Vagina (tissue), 2 donors: Measurements from ENCODE around the gene ADIRF. TPM values are rescaled to one million over a fixed set of nuclear protein-coding genes. Genes with fewer than 3 reads are reported as not detected.
"Not testable (repeated sequence)": the region's sequence is repeated elsewhere in the genome, so short reads cannot be mapped to it uniquely, and the experiment has no call there.

Experiments used
- DNase-seq, 2 donors: peaks; one replicate each; pipeline ENCODE4 v3.0.0-alpha.2; 2017; ENCODE audit errors: extremely low spot score in 2 of 2
- H3K27ac ChIP-seq: fragments of 200-600 bp; sonication (generic); one replicate; pipeline ENCODE4 v1.5.1; 2019
- H3K27me3 ChIP-seq: fragments of 200-600 bp; sonication (generic); one replicate; pipeline ENCODE4 v1.5.1; 2019
- H3K36me3 ChIP-seq, 2 donors: fragments of 200-600 bp; sonication (generic); one replicate each; pipeline ENCODE4 v1.5.1; 2017 to 2019
- H3K4me1 ChIP-seq: fragments of 200-600 bp; sonication (generic); one replicate; pipeline ENCODE4 v1.5.1; 2019
- H3K4me3 ChIP-seq, 2 donors: fragments of 200-600 bp; sonication (generic); 1 replicate in 1 of 2; 2 replicates in 1 of 2; pipeline ENCODE4 v1.5.1; 2016 to 2019
- H3K9me3 ChIP-seq: fragments of 200-600 bp; sonication (generic); one replicate; pipeline ENCODE4 v1.5.1; 2019
- POLR2A ChIP-seq, 2 donors: fragments of 450-650 bp; IDR thresholded peaks; one replicate each; pipeline ENCODE4 v1.6.1; 2017; ENCODE audit warnings: antibody characterized with exemption in 2 of 2, mild to moderate bottlenecking in 2 of 2, moderate library complexity in 2 of 2
- POLR2AphosphoS5 ChIP-seq, 2 donors: sonication (generic); formaldehyde crosslinking; IDR thresholded peaks; one replicate each; pipeline ENCODE4 v1.9.0; 2017; ENCODE audit warnings: antibody characterized with exemption in 2 of 2, mild to moderate bottlenecking in 2 of 2, low read depth in 1 of 2; ENCODE audit not compliant: insufficient read depth in 1 of 2
- intact Hi-C: fragments of 100-400 bp; cut with DNase I; formaldehyde crosslinking; loops from one replicate; pipeline ENCODE4 v1.15.1; 2023
- total RNA-seq: library from RNA; depleted of rRNA; stranded (reverse); fragments of >200 nt; gene quantifications from one replicate; pipeline ENCODE4 v1.2.3, GENCODE V29; 2016
- TF ChIP-seq, protein P1 (sequence below), 3 experiments: fragments of 450-650 bp in 2 of 3; fragments of 200-600 bp in 1 of 3; sonication (generic) in 1 of 3; IDR thresholded peaks; one replicate each; pipeline ENCODE4 v1.5.1; 2017 to 2019; ENCODE audit warnings: antibody characterized with exemption in 3 of 3, mild to moderate bottlenecking in 2 of 3, moderate library complexity in 2 of 3

The ADIRF gene
- total RNA-seq, 1 donor from 2014 or later = 374 TPM

DNA sequence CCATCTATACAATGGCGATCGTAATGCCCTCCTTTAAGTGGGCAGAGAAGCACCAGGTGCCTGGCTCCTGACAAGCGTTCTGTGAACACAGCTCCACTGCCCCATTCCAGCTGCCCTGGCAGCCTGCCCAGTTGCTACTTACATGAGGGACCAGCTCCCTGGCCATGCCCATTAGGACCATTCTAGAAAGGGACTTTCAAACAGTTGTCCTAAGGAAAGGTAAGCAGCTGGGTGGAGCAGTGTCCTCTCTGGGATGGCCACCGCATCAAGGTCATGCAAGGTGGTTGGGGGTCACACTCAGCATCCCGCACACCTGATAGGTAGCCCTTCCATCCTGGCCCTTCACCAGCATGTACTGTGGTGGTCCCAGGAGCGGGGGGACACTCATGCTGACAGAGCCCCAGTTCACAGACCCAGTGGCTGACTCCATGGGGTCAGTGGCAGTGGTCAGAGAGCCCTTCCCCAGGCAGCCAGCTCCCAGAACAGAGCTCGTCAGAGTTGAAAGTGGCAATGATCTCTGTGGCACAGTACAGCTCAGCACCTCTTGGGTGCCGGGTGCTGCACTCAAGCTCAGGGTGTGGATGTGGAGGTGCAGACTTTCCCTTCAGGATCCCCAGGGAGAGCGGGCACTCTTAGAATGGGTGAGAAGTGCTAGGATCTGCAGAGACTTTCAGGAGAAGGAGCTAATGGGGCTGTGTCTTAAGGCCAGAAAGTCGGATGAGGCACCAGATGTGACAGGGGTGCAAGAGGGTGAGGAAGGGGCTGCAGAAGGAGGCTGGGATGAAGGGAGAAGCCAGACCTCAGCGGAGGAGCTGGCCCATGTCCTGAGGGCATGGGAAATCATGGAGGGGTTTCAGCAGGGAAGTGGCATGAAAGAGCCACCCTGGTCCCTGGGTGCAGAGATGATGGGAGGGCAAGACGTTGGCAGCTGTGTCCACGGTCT, 21.8 kb upstream of the ADIRF start:
- Histone ChIP-seq H3K36me3 (no peaks in the 10 kb centered on the region), H3K27me3 (no peaks in the 10 kb centered on the region), H3K9me3 (no peaks in the 10 kb centered on the region), H3K4me3 (no peak overlapping the region), H3K27ac (peak overlapping the region; percentile 18), H3K4me1 (peaks cover 20% of the 10 kb centered on the region)
- peak; percentile 84 to 91 for DNase-seq
- intact Hi-C loops = no loop called here
- TF ChIP-seq POLR2AphosphoS5 (IDR thresholded peaks at IDR 0.05; ENCODE audit: insufficient read depth in 1 of 2, low read depth in 1 of 2) = no peak
- TF ChIP-seq, protein P1, sequence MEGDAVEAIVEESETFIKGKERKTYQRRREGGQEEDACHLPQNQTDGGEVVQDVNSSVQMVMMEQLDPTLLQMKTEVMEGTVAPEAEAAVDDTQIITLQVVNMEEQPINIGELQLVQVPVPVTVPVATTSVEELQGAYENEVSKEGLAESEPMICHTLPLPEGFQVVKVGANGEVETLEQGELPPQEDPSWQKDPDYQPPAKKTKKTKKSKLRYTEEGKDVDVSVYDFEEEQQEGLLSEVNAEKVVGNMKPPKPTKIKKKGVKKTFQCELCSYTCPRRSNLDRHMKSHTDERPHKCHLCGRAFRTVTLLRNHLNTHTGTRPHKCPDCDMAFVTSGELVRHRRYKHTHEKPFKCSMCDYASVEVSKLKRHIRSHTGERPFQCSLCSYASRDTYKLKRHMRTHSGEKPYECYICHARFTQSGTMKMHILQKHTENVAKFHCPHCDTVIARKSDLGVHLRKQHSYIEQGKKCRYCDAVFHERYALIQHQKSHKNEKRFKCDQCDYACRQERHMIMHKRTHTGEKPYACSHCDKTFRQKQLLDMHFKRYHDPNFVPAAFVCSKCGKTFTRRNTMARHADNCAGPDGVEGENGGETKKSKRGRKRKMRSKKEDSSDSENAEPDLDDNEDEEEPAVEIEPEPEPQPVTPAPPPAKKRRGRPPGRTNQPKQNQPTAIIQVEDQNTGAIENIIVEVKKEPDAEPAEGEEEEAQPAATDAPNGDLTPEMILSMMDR (IDR thresholded peaks at IDR 0.05) = no peak
- TF ChIP-seq POLR2A (IDR thresholded peaks at IDR 0.05) = no peak

DNA sequence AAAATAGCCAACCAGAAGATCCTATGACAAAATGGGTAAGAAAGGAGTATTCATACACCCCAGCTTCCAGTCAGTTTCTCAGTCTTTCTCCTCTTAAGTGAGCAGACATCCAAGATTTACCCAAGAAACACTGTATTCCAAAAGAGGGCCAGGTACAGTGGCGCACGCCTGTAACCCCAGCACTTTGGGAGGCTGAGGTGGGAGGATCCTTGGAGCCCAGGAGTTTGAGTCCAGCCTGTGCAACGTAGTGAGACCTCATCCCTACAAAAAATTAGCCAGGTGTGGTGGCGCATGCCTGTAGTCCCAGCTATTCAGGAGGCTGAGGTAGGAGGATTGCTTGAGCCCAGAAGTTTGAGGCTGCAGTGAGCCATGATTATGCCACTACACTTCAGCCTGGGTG, 20.5 kb upstream of the ADIRF start:
- H3K4me3 ChIP-seq, H3K27me3 ChIP-seq, intact Hi-C loops, H3K36me3 ChIP-seq, H3K27ac ChIP-seq, H3K9me3 ChIP-seq: not testable (repeated sequence)
- DNase-seq = peak in 1 of 2 donors; percentile 46
- peaks cover 20% of the 10 kb centered on the region for H3K4me1 ChIP-seq

DNA sequence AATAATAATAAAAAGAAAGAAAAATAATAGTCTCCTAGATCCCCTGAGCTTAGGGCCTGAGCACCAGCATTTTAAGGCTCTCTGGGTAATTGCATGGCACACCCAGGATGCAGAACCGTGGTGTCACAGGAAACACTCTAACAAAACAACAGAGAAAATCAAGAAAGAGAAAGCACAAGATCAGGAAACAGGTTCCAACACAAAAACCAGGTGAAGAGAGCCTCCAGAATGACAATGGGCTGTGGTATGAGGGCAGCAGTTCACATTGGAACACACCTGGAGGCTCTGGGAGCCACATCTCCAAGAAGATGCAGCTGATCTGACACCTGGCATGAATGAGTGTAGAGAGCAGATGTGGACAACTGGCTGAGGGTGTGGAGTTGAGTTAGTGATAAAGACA, 17.9 kb upstream of the ADIRF start:
- Histone ChIP-seq H3K36me3 (no peaks in the 10 kb centered on the region), H3K9me3 (no peaks in the 10 kb centered on the region), H3K4me1 (peaks cover 29% of the 10 kb centered on the region), H3K27me3 (no peaks in the 10 kb centered on the region), H3K27ac (no peak overlapping the region), H3K4me3 (no peak overlapping the region)
- intact Hi-C loops = no loop called here
- TF ChIP-seq POLR2A (IDR thresholded peaks at IDR 0.05) = no peak
- TF ChIP-seq, protein P1 (IDR thresholded peaks at IDR 0.05) = no peak
- no peak for TF ChIP-seq POLR2AphosphoS5 (IDR thresholded peaks at IDR 0.05; ENCODE audit: insufficient read depth in 1 of 2, low read depth in 1 of 2)
- DNase-seq = no peak

DNA sequence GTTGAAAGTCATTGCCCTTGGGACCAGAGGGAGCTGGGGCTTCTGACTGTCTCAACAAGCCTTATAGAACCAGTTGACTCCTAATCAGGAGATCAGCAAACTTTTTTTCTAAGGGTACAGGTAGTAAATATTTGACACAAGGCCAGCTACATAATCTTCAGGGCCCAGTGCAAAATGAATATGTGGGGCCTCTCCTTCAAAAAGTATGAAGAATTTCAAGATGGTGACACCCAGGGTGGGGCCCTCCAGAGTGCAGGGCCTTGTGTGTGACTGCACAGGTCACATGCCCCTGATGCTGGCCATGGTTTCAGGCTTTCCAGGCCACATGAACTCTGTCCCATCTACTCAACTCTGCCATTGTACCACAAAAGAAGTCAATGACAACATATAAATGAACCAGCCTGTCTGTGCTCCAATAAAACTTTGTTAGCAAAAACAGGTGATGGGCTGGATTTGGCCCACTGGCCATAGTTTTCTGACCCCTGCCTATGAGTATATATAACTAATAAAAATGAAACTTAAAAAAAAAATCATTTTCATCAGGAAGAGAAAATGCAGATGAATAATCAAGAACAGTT, 17.0 kb upstream of the ADIRF start:
- H3K9me3 ChIP-seq = no peaks in the 10 kb centered on the region
- no peak for TF ChIP-seq POLR2A (IDR thresholded peaks at IDR 0.05)
- TF ChIP-seq POLR2AphosphoS5 (IDR thresholded peaks at IDR 0.05; ENCODE audit: insufficient read depth in 1 of 2, low read depth in 1 of 2) = no peak
- TF ChIP-seq, protein P1 (IDR thresholded peaks at IDR 0.05) = no peak
- no peak for DNase-seq
- no peaks in the 10 kb centered on the region for H3K36me3 ChIP-seq
- intact Hi-C loops = no loop called here
- H3K4me3 ChIP-seq = no peak overlapping the region
- no peaks in the 10 kb centered on the region for H3K27me3 ChIP-seq
- H3K4me1 ChIP-seq = peaks cover 29% of the 10 kb centered on the region
- no peak overlapping the region for H3K27ac ChIP-seq

DNA sequence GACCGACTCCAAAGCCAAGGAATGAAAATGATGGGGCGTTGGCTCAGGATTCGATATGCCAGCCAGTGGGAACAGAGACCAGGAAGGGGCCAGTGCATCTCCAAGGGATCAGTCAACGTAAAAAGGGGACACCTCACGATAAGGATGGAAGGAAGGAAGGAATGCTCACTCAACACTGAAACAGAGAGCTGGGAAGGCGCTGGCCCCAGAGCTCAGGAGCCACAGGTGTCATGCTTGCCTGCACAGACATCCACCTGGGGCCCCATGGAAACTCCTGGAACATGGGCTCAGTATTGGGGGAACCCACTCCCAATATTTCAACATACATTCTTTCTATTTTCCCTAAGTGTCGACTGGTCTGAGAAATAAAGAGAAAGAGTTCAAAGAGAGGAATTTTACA, 16.2 kb upstream of the ADIRF start:
- Histone ChIP-seq H3K27me3 (no peaks in the 10 kb centered on the region), H3K36me3 (no peaks in the 10 kb centered on the region), H3K9me3 (no peaks in the 10 kb centered on the region), H3K4me3 (no peak overlapping the region), H3K27ac (no peak overlapping the region), H3K4me1 (peaks cover 33% of the 10 kb centered on the region)
- TF ChIP-seq POLR2AphosphoS5 (IDR thresholded peaks at IDR 0.05; ENCODE audit: insufficient read depth in 1 of 2, low read depth in 1 of 2) = no peak
- TF ChIP-seq, protein P1 (IDR thresholded peaks at IDR 0.05) = no peak
- no peak for DNase-seq
- intact Hi-C loops = no loop called here

DNA sequence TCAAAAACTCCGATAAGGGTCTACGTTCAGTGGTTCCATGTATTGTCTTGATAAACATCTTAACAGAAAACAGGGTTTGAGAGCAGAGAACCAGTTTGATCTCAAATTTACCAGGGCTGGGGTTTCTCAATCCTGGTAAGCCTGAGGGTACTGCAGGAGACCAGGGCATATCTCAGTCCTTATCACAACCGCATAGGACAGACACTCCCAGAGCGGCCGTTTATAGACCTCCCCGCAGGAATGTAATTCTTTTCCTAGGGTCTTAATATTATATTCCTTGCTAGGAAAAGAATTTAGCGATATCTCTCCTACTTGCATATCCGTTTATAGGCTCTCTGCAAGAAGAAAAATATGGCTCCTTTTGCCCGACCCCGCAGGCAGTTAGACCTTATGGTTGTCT, 15.6 kb upstream of the ADIRF start:
- intact Hi-C loops, H3K4me3 ChIP-seq, H3K27ac ChIP-seq, H3K9me3 ChIP-seq, DNase-seq, H3K36me3 ChIP-seq, H3K27me3 ChIP-seq: not testable (repeated sequence)
- H3K4me1 ChIP-seq = peaks cover 39% of the 10 kb centered on the region
